GM23248 (cell line): ENCODE data around the gene TEAD4.

ENCODE experiments used
- EZH2 ChIP-seq: fragments of 200-600 bp; sonication (generic); IDR thresholded peaks from 2 replicates; pipeline ENCODE4 v1.6.1; 2018; ENCODE audit warnings: antibody characterized with exemption, mild to moderate bottlenecking; ENCODE audit not compliant: insufficient read depth, poor library complexity, severe bottlenecking
- EZH2phosphoT487 ChIP-seq: fragments of 200-600 bp; sonication (generic); IDR thresholded peaks from 2 replicates; pipeline ENCODE4 v1.6.1; 2018; ENCODE audit warnings: antibody characterized with exemption, moderate library complexity, mild to moderate bottlenecking, low read depth; ENCODE audit not compliant: insufficient read depth

DNA sequence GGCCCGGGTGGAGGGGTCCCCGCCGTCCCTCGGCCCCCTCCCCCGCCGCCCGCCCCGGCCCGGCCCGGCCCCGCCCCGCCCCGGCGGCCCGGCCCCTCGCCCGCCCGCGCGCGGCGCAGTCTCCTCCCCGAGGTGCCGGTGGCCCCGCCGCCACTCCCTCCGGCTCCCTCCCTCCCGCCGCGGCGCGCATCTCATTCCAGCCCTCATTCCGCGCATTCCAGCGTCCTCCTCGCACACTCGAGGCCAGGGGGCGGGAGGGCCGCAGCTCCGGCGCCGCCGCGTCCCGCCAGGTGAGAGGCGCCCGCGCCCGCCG lies at the start of gene TEAD4:
- TF ChIP-seq EZH2phosphoT487, result no peak
- TF ChIP-seq EZH2, result no peak
